Limb (tissue), 2 donors: ENCODE results near the gene DNAJC30.
A peak's percentile ranks its signal among the peaks of the same experiment; 100 is the strongest.

Experiments used
- DNase-seq, 2 donors: peaks; one replicate each; pipeline ENCODE4 v3.0.0-alpha.2; 2016; ENCODE audit errors: extremely low spot score in 2 of 2

DNAJC30 gene

GRCh38 chr7:73708961-73709549 is 25.8 kb upstream of the DNAJC30 start:
- no peak for DNase-seq

DNA sequence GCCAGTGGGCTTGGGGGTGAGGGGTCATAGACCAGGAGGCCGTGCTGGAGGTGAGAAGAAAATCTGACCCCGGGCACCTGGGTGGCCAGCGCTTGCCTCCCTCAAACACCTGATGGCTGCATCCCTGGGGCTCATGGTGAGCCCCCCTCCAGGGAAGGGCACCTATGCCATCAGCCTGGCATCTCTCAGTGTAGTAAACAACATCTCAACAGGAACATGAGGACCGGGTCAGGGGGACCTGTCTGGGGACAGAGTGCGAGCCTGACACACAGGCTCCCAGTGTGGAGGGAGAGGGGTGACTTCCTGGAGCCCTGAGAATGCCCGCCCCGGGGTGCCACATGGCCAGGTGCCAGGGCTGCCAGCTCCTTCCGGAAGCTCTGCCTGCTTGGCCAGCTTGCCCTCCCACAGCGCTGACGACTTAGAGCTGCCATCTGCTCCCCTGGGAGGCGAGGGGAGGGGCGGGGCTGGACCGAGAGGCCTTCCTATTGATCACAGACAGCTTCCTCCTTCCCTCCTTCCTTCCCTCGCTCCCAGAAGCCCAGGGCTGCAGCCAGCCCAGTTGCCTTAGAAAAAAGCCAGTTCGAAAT is 23.9 kb upstream of the DNAJC30 start:
- no peak for DNase-seq

GRCh38 chr7:73706126-73707044 is 23.1 kb upstream of the DNAJC30 start:
- DNase-seq, result no peak

DNA sequence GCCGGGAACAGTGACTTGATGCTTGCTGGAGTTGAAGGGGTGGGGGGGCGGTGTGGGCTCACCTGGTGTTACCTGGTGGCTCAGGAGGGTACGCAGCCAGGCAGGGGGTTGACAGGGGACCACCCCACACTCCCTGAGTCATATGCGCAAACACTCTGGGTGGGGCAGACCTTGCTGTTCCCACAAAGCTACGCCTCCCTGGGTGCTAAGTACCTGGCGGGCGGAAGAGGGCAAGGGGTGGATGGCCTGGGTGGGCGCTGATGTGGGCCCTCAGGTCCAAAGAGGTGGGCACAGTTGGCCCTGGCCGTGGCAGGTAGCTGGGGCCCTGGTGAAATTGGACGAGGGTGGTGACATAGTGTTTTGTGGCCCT is 22.3 kb upstream of the DNAJC30 start:
- no peak for DNase-seq

GRCh38 chr7:73704640-73705550 is 21.6 kb upstream of the DNAJC30 start:
- no peak for DNase-seq

- DNase-seq, result peak; percentile 84 to 90
Measured at GRCh38 chr7:73703757-73704639, 20.7 kb upstream of the DNAJC30 start.

GRCh38 chr7:73703225-73703624 is 20.0 kb upstream of the DNAJC30 start:
- DNase-seq, result no peak

GRCh38 chr7:73702665-73703064 is 19.4 kb upstream of the DNAJC30 start:
- DNase-seq, result no peak

DNA sequence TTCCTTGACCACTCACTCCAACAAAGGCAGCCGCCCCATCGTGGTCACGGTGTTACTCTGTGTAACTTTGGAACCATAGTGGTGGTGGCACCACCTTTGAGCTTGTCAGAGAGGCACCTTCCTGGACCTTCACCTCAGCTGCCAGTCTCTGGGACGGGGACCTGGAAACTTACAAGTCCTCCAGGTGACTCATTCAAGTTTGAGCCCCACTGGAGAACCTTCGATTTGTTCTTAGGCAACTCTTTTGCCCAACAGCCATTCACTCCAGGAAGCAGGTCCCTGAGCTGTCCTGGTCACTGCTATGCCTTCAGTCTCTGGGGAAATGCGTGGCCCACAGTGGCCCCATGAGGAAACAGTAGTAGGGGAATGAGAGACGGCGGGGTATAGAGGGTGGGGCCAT is 19.0 kb upstream of the DNAJC30 start:
- no peak for DNase-seq

DNA sequence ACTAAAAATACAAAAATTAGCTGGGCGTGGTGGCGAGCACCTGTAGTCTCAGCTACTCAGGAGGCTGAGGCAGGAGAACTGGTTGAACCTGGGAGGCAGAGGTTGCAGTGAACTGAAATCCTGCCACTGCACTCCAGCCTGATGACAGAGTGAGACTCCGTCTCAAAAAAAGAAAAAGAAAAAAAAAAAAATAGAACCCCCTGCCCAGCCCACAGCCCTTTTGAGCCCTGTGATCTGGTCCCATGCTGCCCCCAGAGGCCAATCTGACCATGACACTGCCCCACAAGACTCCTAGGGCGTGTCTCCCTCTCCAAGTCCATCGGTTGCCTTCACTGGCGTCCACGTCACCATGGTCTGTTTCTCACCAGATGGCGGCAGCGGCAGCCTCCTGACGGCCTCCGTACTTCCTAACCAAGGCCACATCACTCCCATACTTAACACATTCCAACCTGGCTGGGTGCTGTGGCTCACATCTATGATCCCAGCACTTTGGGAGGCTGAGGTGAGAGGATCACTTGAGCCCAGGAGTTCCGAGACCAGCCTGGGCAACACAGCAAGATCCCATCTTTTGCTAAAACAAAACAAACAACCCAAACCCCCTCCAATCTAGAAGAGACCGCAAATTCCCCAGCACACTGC is 18.2 kb upstream of the DNAJC30 start:
- DNase-seq, result no peak

DNA sequence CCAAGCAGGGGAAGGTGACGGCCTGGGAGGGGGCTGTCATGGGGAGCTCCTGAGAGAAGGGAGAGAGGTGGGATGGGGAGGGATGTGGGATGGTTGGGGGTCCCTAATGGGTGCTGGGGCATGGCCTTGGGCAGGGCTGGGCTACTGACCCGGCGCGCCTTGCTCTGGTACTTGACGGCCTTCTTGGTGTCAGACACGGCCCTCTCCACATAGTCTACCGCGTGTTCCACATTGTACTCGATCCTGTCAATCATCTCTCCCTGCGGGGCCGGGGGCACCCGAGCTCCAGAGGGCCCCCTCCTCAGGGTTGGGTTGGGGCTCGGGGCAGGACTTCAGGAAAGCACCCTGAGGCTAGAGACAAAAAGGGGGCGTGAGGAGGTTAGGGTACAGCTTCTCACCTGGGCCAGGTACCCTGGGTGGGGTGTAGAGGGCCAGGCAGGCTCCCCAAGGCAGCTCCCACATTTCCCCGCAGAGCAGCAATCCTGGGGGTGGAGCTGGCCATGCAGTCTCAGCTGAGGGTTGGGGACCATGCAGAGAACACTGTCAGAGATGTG is 17.4 kb upstream of the DNAJC30 start:
- DNase-seq, result no peak

GRCh38 chr7:73700069-73700423 is 16.8 kb upstream of the DNAJC30 start:
- no peak for DNase-seq

- no peak for DNase-seq
Measured at GRCh38 chr7:73699370-73700068, 16.3 kb upstream of the DNAJC30 start.

- DNase-seq, result no peak
Measured at GRCh38 chr7:73698410-73698809, 15.2 kb upstream of the DNAJC30 start.

DNA sequence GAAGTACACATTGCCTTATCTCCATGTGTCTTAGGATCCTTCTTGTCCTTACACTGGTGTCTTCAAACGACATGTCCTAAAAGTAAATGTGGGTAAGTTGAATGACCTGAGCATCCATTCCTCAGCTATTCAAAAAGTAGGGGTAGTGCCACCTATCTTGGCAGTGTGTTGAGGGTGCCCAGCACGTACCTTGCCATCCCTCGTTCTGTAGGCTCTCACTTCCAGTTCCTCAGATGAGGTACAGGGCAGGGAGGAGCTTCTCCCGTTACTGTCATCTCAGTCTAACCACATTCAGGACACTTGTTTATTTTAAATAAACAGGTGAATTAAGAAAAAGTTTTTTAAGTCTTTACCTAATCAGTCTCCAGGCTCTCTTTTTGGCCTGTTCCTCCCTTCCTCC is 13.1 kb upstream of the DNAJC30 start:
- DNase-seq, result no peak

- no peak for DNase-seq
Measured at GRCh38 chr7:73690646-73691045, 7.4 kb upstream of the DNAJC30 start.

GRCh38 chr7:73688288-73688687 is 5.0 kb upstream of the DNAJC30 start:
- DNase-seq, result no peak

DNA sequence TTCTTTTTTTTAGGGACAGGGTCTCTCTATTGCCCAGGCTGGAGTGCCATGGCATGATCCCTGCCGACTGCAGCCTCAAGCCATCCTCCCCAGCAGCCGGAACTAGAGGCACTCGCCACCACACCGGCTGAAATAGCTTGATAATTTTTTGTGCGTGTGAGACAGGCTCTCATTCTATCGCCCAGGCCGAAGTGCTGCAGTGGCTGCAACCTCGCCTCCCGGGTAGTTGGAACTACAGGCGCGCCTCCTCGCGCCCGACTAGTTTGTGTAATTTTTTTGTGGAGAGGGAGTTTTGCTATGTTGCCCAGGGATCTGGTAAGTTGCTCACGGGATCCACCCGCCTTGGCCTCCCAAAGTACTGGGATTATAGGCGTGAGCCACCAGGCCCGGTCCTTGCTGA is 2.1 kb upstream of the DNAJC30 start:
- no peak for DNase-seq
